GM12878 (cell line): ENCODE measurements around the gene GSTA4. TPM values are rescaled to one million over a fixed set of nuclear protein-coding genes. Genes with fewer than 3 reads are reported as not detected.

Experiments
- ATAC-seq: fragments of 200-7000 bp; cut with Tn5 transposase; 3 replicates; pipeline ENCODE4 v1.9.1; 2020; ENCODE audit warnings: mild to moderate bottlenecking, moderate library complexity
- BruUV-seq: library from RNA; stranded (reverse); fragments of 400-500 nt; replicated peaks from 2 replicates; lab custom pipeline; 2021; lab: Mats Ljungman, UMichigan
- CTCF ChIA-PET: fragments of 300-600 bp; sonication (Branson Sonifier 250); formaldehyde crosslinking; extraction: SDS; loops from one replicate; lab custom pipeline; 2021; ENCODE audit warnings: inconsistent platforms; lab: Yijun Ruan, JAX
- POLR2A ChIA-PET: fragments of 350-600 bp; formaldehyde crosslinking; extraction: SDS; loops from one replicate; lab custom pipeline; 2021; ENCODE audit warnings: inconsistent platforms; lab: Charles Lee
- RAD21 ChIA-PET: fragments of 300-600 bp; sonication (Branson Sonifier 250); formaldehyde crosslinking; loops from one replicate; lab custom pipeline; 2023; ENCODE audit warnings: antibody characterized with exemption; ENCODE audit not compliant: unreplicated experiment; lab: Charles Lee
- SMC1A ChIA-PET: fragments of 300-600 bp; sonication (Branson Sonifier 250); formaldehyde crosslinking; loops from one replicate; lab custom pipeline; 2023; ENCODE audit not compliant: unreplicated experiment, uncharacterized antibody; lab: Charles Lee
- DNase-seq: peaks from one replicate; pipeline ENCODE4 v3.0.0-alpha.2; 2011; ENCODE audit warnings: low read depth, low spot score
- FAIRE-seq: peaks from 3 replicates; lab custom pipeline; 2011; peaks lifted over from hg19 to GRCh38; lab: Jason Lieb, UNC
- H2AFZ ChIP-seq: 2 replicates; pipeline ENCODE4 v1.6.0; 2011; ENCODE audit warnings: low read depth, low read length, control low read depth; ENCODE audit not compliant: control insufficient read depth
- H3K27ac ChIP-seq: 2 replicates; pipeline ENCODE4 v1.5.1; 2011; ENCODE audit warnings: control low read depth; ENCODE audit not compliant: control insufficient read depth, insufficient read depth
- H3K27me3 ChIP-seq, 2 experiments: replicated peaks in 1 of 2; 2 replicates each; pipeline versions ENCODE4 v1.6.0 to v1.6.1; 2011; ENCODE audit warnings: low read length in 1 of 2; ENCODE audit not compliant: control insufficient read depth in 2 of 2, insufficient read depth in 2 of 2
- H3K36me3 ChIP-seq, 2 experiments: 2 replicates each; pipeline ENCODE4 v1.5.1; 2011; ENCODE audit warnings: low read length in 1 of 2; ENCODE audit not compliant: control insufficient read depth in 2 of 2, insufficient read depth in 2 of 2
- H3K4me1 ChIP-seq: 2 replicates; pipeline ENCODE4 v1.6.1; 2011; ENCODE audit warnings: mild to moderate bottlenecking, low read length, moderate library complexity, mixed read lengths; ENCODE audit not compliant: control insufficient read depth, insufficient read depth
- H3K4me2 ChIP-seq: 2 replicates; pipeline ENCODE4 v1.6.0; 2011; ENCODE audit warnings: control low read depth; ENCODE audit not compliant: control insufficient read depth, insufficient read depth
- H3K4me3 ChIP-seq: fragments of 200-600 bp; sonication (generic); 2 replicates; pipeline ENCODE4 v1.5.1; 2016
- H3K79me2 ChIP-seq: 2 replicates; pipeline ENCODE4 v1.6.0; 2011; ENCODE audit warnings: low read length; ENCODE audit not compliant: control insufficient read depth, insufficient read depth
- H3K9ac ChIP-seq: 2 replicates; pipeline ENCODE4 v1.8.0; 2011; ENCODE audit warnings: low read length, control low read depth, mixed read lengths; ENCODE audit not compliant: control insufficient read depth, insufficient read depth
- H3K9me3 ChIP-seq: replicated peaks from 3 replicates; pipeline ENCODE4 v1.5.1; 2011; ENCODE audit warnings: mild to moderate bottlenecking, low read length; ENCODE audit not compliant: control insufficient read depth, insufficient read depth
- H4K20me1 ChIP-seq: 2 replicates; pipeline ENCODE4 v1.6.0; 2011; ENCODE audit not compliant: control insufficient read depth, insufficient read depth
- BHLHE40 ChIP-seq, 2 experiments: fragments of 450-650 bp in 1 of 2; IDR thresholded peaks; 2 replicates each; pipeline ENCODE4 v1.6.1; 2011 to 2017; ENCODE audit warnings: low read depth in 2 of 2, borderline replicate concordance in 1 of 2, improper control_type of control experiment in 1 of 2, low read length in 1 of 2, mild to moderate bottlenecking in 1 of 2
- ELK1 ChIP-seq: IDR thresholded peaks from 2 replicates; pipeline ENCODE4 v1.6.1; 2012; ENCODE audit warnings: low read depth, low read length, improper control_type of control experiment
- EZH2 ChIP-seq: IDR thresholded peaks from 2 replicates; pipeline ENCODE4 v1.6.1; 2012; ENCODE audit warnings: low read depth, mild to moderate bottlenecking, control low read depth, inconsistent platforms, low read length, borderline replicate concordance; ENCODE audit not compliant: control insufficient read depth
- MYC ChIP-seq: IDR thresholded peaks from 2 replicates; pipeline ENCODE4 v1.6.1; 2011; ENCODE audit warnings: mild to moderate bottlenecking, low read length, moderate library complexity, inconsistent platforms; ENCODE audit not compliant: insufficient read depth, insufficient replicate concordance, insufficient read length, severe bottlenecking
- NR2C2 ChIP-seq: IDR thresholded peaks from 2 replicates; pipeline ENCODE4 v1.6.1; 2011; ENCODE audit warnings: borderline replicate concordance, low read depth; ENCODE audit not compliant: control insufficient read depth, insufficient read length
- NRF1 ChIP-seq: conservative IDR thresholded peaks from 2 replicates; pipeline ENCODE4 v1.6.1; 2011; ENCODE audit warnings: mild to moderate bottlenecking, low read depth, low read length, improper control_type of control experiment
- RAD21 ChIP-seq: IDR thresholded peaks from 2 replicates; pipeline ENCODE4 v1.6.1; 2011; ENCODE audit warnings: mild to moderate bottlenecking, low read depth, low read length, moderate library complexity; ENCODE audit not compliant: insufficient read depth
- SMAD1 ChIP-seq: fragments of 450-650 bp; IDR thresholded peaks from 2 replicates; pipeline ENCODE4 v1.6.1; 2018; ENCODE audit warnings: mild to moderate bottlenecking, low read depth; ENCODE audit not compliant: partially characterized antibody
- SUZ12 ChIP-seq: fragments of 200-600 bp; sonication (generic); IDR thresholded peaks from one replicate; pipeline ENCODE4 v1.6.1; 2018; ENCODE audit warnings: antibody characterized with exemption, mild to moderate bottlenecking; ENCODE audit not compliant: unreplicated experiment
- TARDBP ChIP-seq: IDR thresholded peaks from 2 replicates; pipeline ENCODE4 v1.6.1; 2016; ENCODE audit warnings: borderline replicate concordance
- ZNF384 ChIP-seq: IDR thresholded peaks from 2 replicates; pipeline ENCODE4 v1.6.1; 2012; ENCODE audit warnings: low read depth, mild to moderate bottlenecking, low read length, improper control_type of control experiment, borderline replicate concordance
- WGBS: methylation state at CpG from one replicate; pipeline ENCODE4 v1.1.6; 2016; ENCODE audit warnings: low lambda C conversion rate; ENCODE audit not compliant: insufficient replicate concordance, insufficient coverage; ENCODE audit errors: missing lambda C conversion rate; 5-methylcytosine and 5-hydroxymethylcytosine counted together
- in situ Hi-C: fragments of 300-500 bp; cut with MboI; formaldehyde crosslinking; loops from 9 replicates; pipeline ENCODE4 v1.14.3; 2018; ENCODE audit warnings: mixed read lengths
- intact Hi-C: fragments of 100-400 bp; cut with micrococcal nuclease; formaldehyde crosslinking; loops from one replicate; pipeline ENCODE4 v1.14.2; 2022; ENCODE audit not compliant: unreplicated experiment
- polyA plus RNA-seq, 11 experiments: library from polyadenylated mRNA; depleted of rRNA in 4 of 11; unstranded in 6 of 11; stranded (reverse) in 5 of 11; fragments of >200 nt; fragmentation: Nextera tagmentation in 4 of 11; fragmentation: Illumina TruSeq in 1 of 11; extraction: Ambion mirVana in 4 of 11; extraction: Trizol in 1 of 11; gene quantifications; 1 replicate in 1 of 11; 2 replicates in 10 of 11; pipeline versions ENCODE4 v1.2.1 to v1.2.3, GENCODE V29; 2011 to 2016; ENCODE audit warnings: inconsistent platforms in 2 of 11, missing spikeins in 2 of 11, low read depth in 1 of 11
- total RNA-seq, 4 experiments: library from RNA; depleted of rRNA in 3 of 4; stranded (reverse); fragments of >200 nt in 3 of 4; fragmentation: Illumina TruSeq in 1 of 4; extraction: Trizol in 1 of 4; gene quantifications; 2 replicates each; pipeline versions ENCODE4 v1.2.1 to v1.2.3, GENCODE V29; 2013 to 2021
- TF ChIP-seq, protein P1 (sequence below): fragments of 450-650 bp; formaldehyde crosslinking; IDR thresholded peaks from 2 replicates; pipeline ENCODE4 v1.5.0; 2022; ENCODE audit warnings: mild to moderate bottlenecking, missing genetic modification characterization

Gene GSTA4
- total and polyA plus RNA-seq, 10 of the 15 experiments (the other 5 are each of a cell fraction or from before 2014, with no cell fraction given) = 1.9 to 9.7 (median 4.4) TPM

DNA sequence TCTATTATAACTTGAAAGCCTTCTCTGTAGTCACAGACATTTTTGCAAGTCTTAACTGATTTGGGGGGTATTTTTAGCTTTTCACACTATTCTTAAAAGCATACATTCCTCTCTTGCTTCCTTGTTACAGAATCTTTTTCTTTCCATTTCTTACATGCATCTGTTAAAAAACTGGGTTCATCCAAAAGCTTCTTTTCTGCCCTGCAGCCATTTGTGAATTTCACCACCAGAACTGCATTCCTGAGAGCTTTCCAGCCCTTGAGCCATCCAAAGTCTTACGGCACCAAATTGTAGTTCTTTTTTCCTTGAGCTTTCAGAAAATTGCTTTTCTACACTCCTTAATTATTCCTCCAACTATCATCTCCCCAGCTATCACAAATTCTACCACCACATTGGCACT, 19.7 kb upstream of the GSTA4 start:
- POLR2A ChIA-PET = no interaction called here
- 91% methylated on average over 1 of the region's 1 CpG for WGBS

GRCh38 chr6:53014063-53014462, 19.0 kb upstream of the GSTA4 start:
- DNase-seq (no peak), FAIRE-seq (no peak), ATAC-seq (no peak)
- H4K20me1 ChIP-seq = no peaks in the 10 kb centered on the region
- no peaks in the 10 kb centered on the region for H3K9me3 ChIP-seq
- H3K27me3 ChIP-seq = no peaks in the 10 kb centered on the region
- intact Hi-C loops = no loop called here
- no peak overlapping the region for H3K27ac ChIP-seq
- no peak overlapping the region for H2AFZ ChIP-seq
- BruUV-seq = no TSS peak
- H3K36me3 ChIP-seq = peaks cover 0 to 3% of the 10 kb centered on the region in 2 experiments; a peak in 2 of 4 replicates
- ChIA-PET CTCF (no interaction called here), SMC1A (interaction anchor here (1.1 kb wide), 1 partner anchor 43 kb away, joined by 5 read pairs; no protein-coding TSS in a partner anchor), RAD21 (no interaction called here), POLR2A (no interaction called here)
- no peaks in the 10 kb centered on the region for H3K4me1 ChIP-seq
- H3K4me2 ChIP-seq = no peak overlapping the region
- no peak overlapping the region for H3K9ac ChIP-seq
- in situ Hi-C loops = no loop called here
- no peak overlapping the region for H3K4me3 ChIP-seq
- no peaks in the 10 kb centered on the region for H3K79me2 ChIP-seq
- TF ChIP-seq NR2C2 = no peak
- no peak for TF ChIP-seq ELK1
- TF ChIP-seq BHLHE40 (IDR thresholded peaks at IDR 0.05; ENCODE audit: borderline replicate concordance in 1 of 2, low read depth in 2 of 2, low read length in 1 of 2) = no peak
- TF ChIP-seq, protein P1, sequence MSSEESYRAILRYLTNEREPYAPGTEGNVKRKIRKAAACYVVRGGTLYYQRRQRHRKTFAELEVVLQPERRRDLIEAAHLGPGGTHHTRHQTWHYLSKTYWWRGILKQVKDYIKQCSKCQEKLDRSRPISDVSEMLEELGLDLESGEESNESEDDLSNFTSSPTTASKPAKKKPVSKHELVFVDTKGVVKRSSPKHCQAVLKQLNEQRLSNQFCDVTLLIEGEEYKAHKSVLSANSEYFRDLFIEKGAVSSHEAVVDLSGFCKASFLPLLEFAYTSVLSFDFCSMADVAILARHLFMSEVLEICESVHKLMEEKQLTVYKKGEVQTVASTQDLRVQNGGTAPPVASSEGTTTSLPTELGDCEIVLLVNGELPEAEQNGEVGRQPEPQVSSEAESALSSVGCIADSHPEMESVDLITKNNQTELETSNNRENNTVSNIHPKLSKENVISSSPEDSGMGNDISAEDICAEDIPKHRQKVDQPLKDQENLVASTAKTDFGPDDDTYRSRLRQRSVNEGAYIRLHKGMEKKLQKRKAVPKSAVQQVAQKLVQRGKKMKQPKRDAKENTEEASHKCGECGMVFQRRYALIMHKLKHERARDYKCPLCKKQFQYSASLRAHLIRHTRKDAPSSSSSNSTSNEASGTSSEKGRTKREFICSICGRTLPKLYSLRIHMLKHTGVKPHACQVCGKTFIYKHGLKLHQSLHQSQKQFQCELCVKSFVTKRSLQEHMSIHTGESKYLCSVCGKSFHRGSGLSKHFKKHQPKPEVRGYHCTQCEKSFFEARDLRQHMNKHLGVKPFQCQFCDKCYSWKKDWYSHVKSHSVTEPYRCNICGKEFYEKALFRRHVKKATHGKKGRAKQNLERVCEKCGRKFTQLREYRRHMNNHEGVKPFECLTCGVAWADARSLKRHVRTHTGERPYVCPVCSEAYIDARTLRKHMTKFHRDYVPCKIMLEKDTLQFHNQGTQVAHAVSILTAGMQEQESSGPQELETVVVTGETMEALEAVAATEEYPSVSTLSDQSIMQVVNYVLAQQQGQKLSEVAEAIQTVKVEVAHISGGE = no peak
- TF ChIP-seq ZNF384 = no peak
- no peak for TF ChIP-seq MYC
- TF ChIP-seq TARDBP = no peak
- TF ChIP-seq EZH2 = no peak
- no peak for TF ChIP-seq NRF1
- TF ChIP-seq SMAD1 = no peak
- TF ChIP-seq RAD21 = no peak

More for the DNA sequence above, 19.7 kb upstream of the GSTA4 start:
- Histone ChIP-seq H3K4me1 (no peaks in the 10 kb centered on the region), H3K4me2 (no peak overlapping the region), H3K27ac (no peak overlapping the region), H3K79me2 (no peaks in the 10 kb centered on the region), H3K36me3 (peaks cover 0 to 3% of the 10 kb centered on the region in 2 experiments; a peak in 2 of 4 replicates), H2AFZ (no peak overlapping the region), H3K4me3 (no peak overlapping the region), H3K9ac (no peak overlapping the region), H3K27me3 (no peaks in the 10 kb centered on the region), H3K9me3 (no peaks in the 10 kb centered on the region), H4K20me1 (no peaks in the 10 kb centered on the region)
- FAIRE-seq = no peak
- RAD21 ChIA-PET = no interaction called here
- in situ Hi-C loops (no loop called here), intact Hi-C loops (no loop called here)
- TF ChIP-seq SUZ12 = no peak
- SMC1A ChIA-PET = interaction anchor here (0.9 to 1.1 kb wide), 2 partner anchors 15 to 42 kb away, joined by 4 to 5 read pairs; no protein-coding TSS in a partner anchor
- no peak for ATAC-seq
- DNase-seq = no peak
- CTCF ChIA-PET = interaction anchor here (0.8 kb wide), 1 partner anchor 18 kb away, joined by 3 read pairs; no protein-coding TSS in a partner anchor
- BruUV-seq = no TSS peak
